Colonic mucosa (tissue), 4 donors: ENCODE measurements around the gene RAC3. TPM values are rescaled to one million over a fixed set of nuclear protein-coding genes. Genes with fewer than 3 reads are reported as not detected.

ENCODE experiments used
- DNase-seq: peaks from one replicate; pipeline ENCODE4 v3.0.0-alpha.2; 2020
- H3K27ac ChIP-seq: fragments of 200-600 bp; one replicate; pipeline ENCODE4 v1.8.0; 2021
- H3K27me3 ChIP-seq: fragments of 200-600 bp; one replicate; pipeline ENCODE4 v1.8.0; 2021
- H3K36me3 ChIP-seq: fragments of 200-600 bp; one replicate; pipeline ENCODE4 v1.8.0; 2021
- H3K4me1 ChIP-seq: fragments of 200-600 bp; one replicate; pipeline ENCODE4 v1.8.0; 2021; ENCODE audit warnings: mild to moderate bottlenecking
- H3K4me3 ChIP-seq: fragments of 200-600 bp; one replicate; pipeline ENCODE4 v1.8.0; 2021
- H3K9ac ChIP-seq, 2 donors: one replicate each; pipeline ENCODE4 v1.7.0; 2013; ENCODE audit warnings: control low read depth in 2 of 2, low read depth in 2 of 2, low read length in 2 of 2
- H3K9me3 ChIP-seq: fragments of 200-600 bp; one replicate; pipeline ENCODE4 v1.8.0; 2021
- intact Hi-C: fragments of 100-400 bp; cut with DNase I; formaldehyde crosslinking; loops from one replicate; pipeline ENCODE4 v1.14.1; 2022
- total RNA-seq, 2 donors: library from RNA; stranded (reverse); fragmentation: NEBNext Ultra II Directional in 1 of 2; extraction: Animal tissue kit (Norgen Biotek cat#: 25700) in 1 of 2; gene quantifications; one replicate each; pipeline ENCODE4 v1.2.1, GENCODE V29; 2021
- TF ChIP-seq, protein P1 (sequence below): fragments of 200-600 bp; IDR thresholded peaks from one replicate; pipeline ENCODE4 v1.8.0; 2022; ENCODE audit warnings: antibody characterized with exemption, mild to moderate bottlenecking
- donor health status: healthy.
- donor health status: DM: no; HTN: no; CAD: no.
- donor health status: DM: no; HTN: no; CAD: no.

The RAC3 gene
- total RNA-seq, 2 donors from 2014 or later, result 7.0 to 16.6 TPM

GRCh38 chr17:82008941-82009405, 22.5 kb upstream of the RAC3 start:
- H3K9ac ChIP-seq, result no peak overlapping the region
- H3K27me3 ChIP-seq, result no peaks in the 10 kb centered on the region
- intact Hi-C loops, result no loop called here
- H3K9me3 ChIP-seq, result no peaks in the 10 kb centered on the region
- no peak for DNase-seq
- no peaks in the 10 kb centered on the region for H3K36me3 ChIP-seq
- H3K27ac ChIP-seq, result no peak overlapping the region
- no peak overlapping the region for H3K4me3 ChIP-seq
- TF ChIP-seq, protein P1, sequence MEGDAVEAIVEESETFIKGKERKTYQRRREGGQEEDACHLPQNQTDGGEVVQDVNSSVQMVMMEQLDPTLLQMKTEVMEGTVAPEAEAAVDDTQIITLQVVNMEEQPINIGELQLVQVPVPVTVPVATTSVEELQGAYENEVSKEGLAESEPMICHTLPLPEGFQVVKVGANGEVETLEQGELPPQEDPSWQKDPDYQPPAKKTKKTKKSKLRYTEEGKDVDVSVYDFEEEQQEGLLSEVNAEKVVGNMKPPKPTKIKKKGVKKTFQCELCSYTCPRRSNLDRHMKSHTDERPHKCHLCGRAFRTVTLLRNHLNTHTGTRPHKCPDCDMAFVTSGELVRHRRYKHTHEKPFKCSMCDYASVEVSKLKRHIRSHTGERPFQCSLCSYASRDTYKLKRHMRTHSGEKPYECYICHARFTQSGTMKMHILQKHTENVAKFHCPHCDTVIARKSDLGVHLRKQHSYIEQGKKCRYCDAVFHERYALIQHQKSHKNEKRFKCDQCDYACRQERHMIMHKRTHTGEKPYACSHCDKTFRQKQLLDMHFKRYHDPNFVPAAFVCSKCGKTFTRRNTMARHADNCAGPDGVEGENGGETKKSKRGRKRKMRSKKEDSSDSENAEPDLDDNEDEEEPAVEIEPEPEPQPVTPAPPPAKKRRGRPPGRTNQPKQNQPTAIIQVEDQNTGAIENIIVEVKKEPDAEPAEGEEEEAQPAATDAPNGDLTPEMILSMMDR, result no peak
- no peaks in the 10 kb centered on the region for H3K4me1 ChIP-seq

DNA sequence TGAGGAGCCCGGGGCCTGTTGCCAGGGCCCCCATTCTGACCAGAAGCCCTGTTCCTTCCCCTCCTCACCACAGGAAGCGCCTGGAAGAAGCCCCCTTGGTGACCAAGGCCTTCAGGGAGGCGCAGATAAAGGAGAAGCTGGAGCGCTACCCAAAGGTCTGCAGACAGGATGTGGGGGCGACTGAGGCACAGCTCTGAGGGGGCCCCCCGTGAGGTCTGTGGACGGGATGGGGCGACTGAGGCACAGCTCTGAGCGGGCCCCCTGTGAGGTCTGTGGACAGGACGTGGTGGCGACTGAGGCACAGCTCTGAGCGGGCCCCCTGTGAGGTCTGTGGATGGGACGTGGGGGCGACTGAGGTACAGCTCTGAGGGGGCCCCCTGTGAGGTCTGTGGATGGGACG, 22.1 kb upstream of the RAC3 start:
- Histone ChIP-seq H3K27ac (no peak overlapping the region), H3K4me1 (no peaks in the 10 kb centered on the region), H3K9ac (no peak overlapping the region), H3K27me3 (no peaks in the 10 kb centered on the region), H3K36me3 (no peaks in the 10 kb centered on the region), H3K9me3 (no peaks in the 10 kb centered on the region), H3K4me3 (no peak overlapping the region)
- intact Hi-C loops, result no loop called here
- DNase-seq, result no peak
- TF ChIP-seq, protein P1, result no peak

DNA sequence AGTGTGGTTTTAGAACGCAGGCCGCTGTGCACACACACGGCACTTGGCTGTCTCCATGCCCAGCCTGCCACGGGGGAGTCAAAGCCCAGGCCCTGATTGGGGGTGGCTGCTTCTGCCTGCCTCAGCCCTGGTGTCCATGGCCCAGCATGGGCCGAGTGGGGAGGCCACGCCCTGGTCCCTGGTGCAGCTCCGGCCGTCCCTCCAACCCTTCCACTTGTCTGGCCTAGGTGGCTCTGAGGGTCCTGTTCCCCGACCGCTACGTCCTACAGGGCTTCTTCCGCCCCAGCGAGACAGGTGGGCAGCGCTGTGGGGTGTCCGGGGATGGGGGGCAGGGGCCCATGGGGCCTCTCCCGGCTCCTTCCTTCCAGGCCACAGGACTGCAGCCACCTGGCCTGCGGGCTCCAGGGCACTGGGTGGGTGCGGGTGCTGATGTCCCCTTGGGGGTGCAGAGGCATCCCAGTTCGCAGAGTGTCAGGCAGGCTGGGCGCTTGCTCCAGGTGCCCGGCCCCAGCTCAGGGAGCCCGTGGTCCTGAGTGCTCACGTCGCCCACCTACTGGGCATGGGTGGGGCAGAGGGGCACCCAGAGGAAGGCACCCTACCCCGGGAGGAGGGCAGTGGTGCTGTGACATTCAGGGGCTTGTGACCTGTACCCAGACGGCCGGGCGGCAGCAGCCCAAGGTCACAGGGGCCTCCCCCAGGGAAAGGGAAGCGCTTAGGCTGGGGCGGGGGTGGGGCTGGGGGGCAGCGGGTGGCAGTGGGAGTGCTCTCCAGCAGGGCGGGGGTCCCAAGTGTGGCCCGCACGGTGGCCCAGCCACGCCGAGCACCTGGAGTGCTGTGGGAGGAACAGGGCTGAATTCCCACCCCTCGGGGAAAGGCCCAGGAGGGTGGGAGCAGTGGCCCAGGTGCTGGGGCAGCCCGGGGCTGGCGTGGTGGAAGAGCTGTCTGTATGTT, 20.6 kb upstream of the RAC3 start:
- Histone ChIP-seq H3K9ac (no peak overlapping the region), H3K9me3 (no peaks in the 10 kb centered on the region), H3K27me3 (no peaks in the 10 kb centered on the region), H3K36me3 (no peaks in the 10 kb centered on the region), H3K4me1 (no peaks in the 10 kb centered on the region), H3K27ac (no peak overlapping the region), H3K4me3 (no peak overlapping the region)
- DNase-seq, result no peak
- TF ChIP-seq, protein P1, result no peak
- intact Hi-C loops, result no loop called here

DNA sequence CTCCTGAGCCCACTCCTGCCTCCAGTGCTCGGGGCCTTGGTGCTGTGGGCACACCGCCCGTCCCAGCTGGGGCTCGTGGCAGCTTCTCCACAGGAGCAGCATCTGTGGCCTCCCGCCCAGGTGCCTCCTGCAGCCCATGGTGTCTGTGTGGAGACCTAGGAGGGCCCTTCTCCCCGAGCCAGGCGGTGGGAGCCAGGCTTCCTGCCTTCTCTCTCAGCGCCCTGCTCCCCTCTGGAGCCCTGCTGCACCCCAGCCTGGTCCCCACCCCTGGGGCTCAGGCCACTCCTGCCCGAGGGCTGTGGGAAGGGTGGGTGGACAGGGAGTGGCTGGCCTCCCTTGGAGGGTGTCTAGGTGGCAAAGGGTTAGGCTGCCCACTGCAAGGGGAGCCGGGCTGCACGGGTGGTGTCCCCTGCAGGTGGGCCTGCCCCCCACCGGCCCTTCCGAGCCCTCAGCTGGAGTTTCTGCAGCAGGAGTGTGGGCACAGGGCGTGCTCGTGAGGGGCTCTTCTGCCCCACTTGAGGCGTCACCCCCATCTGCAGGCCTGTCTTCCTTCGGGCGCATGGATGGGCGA, 19.8 kb upstream of the RAC3 start:
- no peak overlapping the region for H3K4me3 ChIP-seq
- intact Hi-C loops, result no loop called here
- H3K9me3 ChIP-seq, result no peaks in the 10 kb centered on the region
- TF ChIP-seq, protein P1, result no peak
- DNase-seq, result no peak
- no peak overlapping the region for H3K27ac ChIP-seq
- no peaks in the 10 kb centered on the region for H3K27me3 ChIP-seq
- no peaks in the 10 kb centered on the region for H3K36me3 ChIP-seq
- H3K4me1 ChIP-seq, result no peaks in the 10 kb centered on the region
- no peak overlapping the region for H3K9ac ChIP-seq

- Histone ChIP-seq H3K36me3 (no peaks in the 10 kb centered on the region), H3K9ac (no peak overlapping the region), H3K4me3 (no peak overlapping the region), H3K4me1 (no peaks in the 10 kb centered on the region), H3K9me3 (no peaks in the 10 kb centered on the region), H3K27me3 (no peaks in the 10 kb centered on the region), H3K27ac (no peak overlapping the region)
- TF ChIP-seq, protein P1, result no peak
- intact Hi-C loops, result no loop called here
- DNase-seq, result no peak
Observed at GRCh38 chr17:82012261-82012639, 19.2 kb upstream of the RAC3 start.
